ENCODE measurements around the gene NCOR1.

Gene NCOR1

GRCh38 chr17:16025202-16025601 is 190.1 kb downstream of the NCOR1 start:
- H3K36me3 ChIP-seq (ENCODE audit: low read length): peaks cover 60% of the 10 kb centered on the region
- no peak overlapping the region for H2AFZ ChIP-seq (ENCODE audit: low read depth, low read length, severe bottlenecking)
- no peaks in the 10 kb centered on the region for H3K9me3 ChIP-seq (ENCODE audit: insufficient read depth, low read length)
- H3F3A ChIP-seq (ENCODE audit: insufficient read depth): peaks cover 20% of the 10 kb centered on the region; the same call in 1 of the 2 replicates
- H3K9ac ChIP-seq (ENCODE audit: low read length): no peak overlapping the region
- no peak overlapping the region for H3K4me2 ChIP-seq (ENCODE audit: low read depth, low read length, poor library complexity, severe bottlenecking)
- H3K79me2 ChIP-seq (ENCODE audit: insufficient read depth, low read length): peaks cover 2% of the 10 kb centered on the region
- H3K4me3 ChIP-seq (ENCODE audit: insufficient read depth, low read length, poor library complexity, severe bottlenecking): no peak overlapping the region
- no peak for TF ChIP-seq CTCF (IDR thresholded peaks at IDR 0.05; ENCODE audit: insufficient read depth, low read length, poor library complexity, severe bottlenecking)
- 0 out of 2 replicates have a peak, but pooled peaks cover 6% of the 10 kb centered on the region for H4K20me1 ChIP-seq (ENCODE audit: low read depth, low read length)
- no peaks in the 10 kb centered on the region for H3K27me3 ChIP-seq (ENCODE audit: low read length)
- H3K27ac ChIP-seq (ENCODE audit: low read depth, low read length): no peak overlapping the region
- H3K9me2 ChIP-seq (replicated peaks; ENCODE audit: insufficient read depth, low read length): no peaks in the 10 kb centered on the region

GRCh38 chr17:16023881-16024280 is 191.5 kb downstream of the NCOR1 start:
- Histone ChIP-seq H2AFZ (ENCODE audit: low read depth, low read length, severe bottlenecking) (no peak overlapping the region), H3K27ac (ENCODE audit: low read depth, low read length) (no peak overlapping the region), H3K4me3 (ENCODE audit: insufficient read depth, low read length, poor library complexity, severe bottlenecking) (no peak overlapping the region), H3K4me2 (ENCODE audit: low read depth, low read length, poor library complexity, severe bottlenecking) (no peak overlapping the region), H3K79me2 (ENCODE audit: insufficient read depth, low read length) (peaks cover 8% of the 10 kb centered on the region), H3K9me2 (replicated peaks; ENCODE audit: insufficient read depth, low read length) (no peaks in the 10 kb centered on the region), H3K36me3 (ENCODE audit: low read length) (peaks cover 49% of the 10 kb centered on the region), H3F3A (ENCODE audit: insufficient read depth) (peaks cover 14% of the 10 kb centered on the region; the same call in 1 of the 2 replicates), H3K9ac (ENCODE audit: low read length) (no peak overlapping the region), H3K9me3 (ENCODE audit: insufficient read depth, low read length) (no peaks in the 10 kb centered on the region), H4K20me1 (ENCODE audit: low read depth, low read length) (0 out of 2 replicates have a peak, but pooled peaks cover 6% of the 10 kb centered on the region), H3K27me3 (ENCODE audit: low read length) (no peaks in the 10 kb centered on the region)
- TF ChIP-seq CTCF (IDR thresholded peaks at IDR 0.05; ENCODE audit: insufficient read depth, low read length, poor library complexity, severe bottlenecking): no peak
- TF ChIP-seq EZH2phosphoT487 (conservative IDR thresholded peaks at IDR 0.05; ENCODE audit: low read length): no peak

DNA sequence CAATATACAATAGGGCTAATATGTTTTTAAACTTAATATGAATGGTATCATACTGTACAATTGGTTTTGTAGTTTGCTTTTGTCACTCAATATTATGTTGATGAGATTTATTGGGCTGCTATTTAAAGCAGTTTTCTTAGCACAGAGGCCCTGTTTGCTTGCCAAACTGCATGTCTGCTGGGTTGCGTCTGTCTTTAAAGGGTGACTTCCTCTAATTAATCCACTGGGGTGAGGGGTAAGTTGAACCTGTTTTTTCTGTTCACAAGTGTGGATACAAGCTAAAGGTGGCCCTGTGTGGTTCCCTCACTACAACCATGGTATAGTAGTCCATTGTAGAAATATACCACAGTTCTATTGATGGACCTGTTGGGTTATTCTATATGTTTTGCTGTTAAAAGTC is 196.0 kb downstream of the NCOR1 start:
- peaks cover 15% of the 10 kb centered on the region; the same call in 1 of the 2 replicates for H4K20me1 ChIP-seq (ENCODE audit: low read depth, low read length)
- peaks cover 13% of the 10 kb centered on the region for H3K79me2 ChIP-seq (ENCODE audit: insufficient read depth, low read length)
- peaks cover 26% of the 10 kb centered on the region; the same call in 1 of the 2 replicates for H3F3A ChIP-seq (ENCODE audit: insufficient read depth)
- H3K9me2 ChIP-seq (replicated peaks; ENCODE audit: insufficient read depth, low read length): no peaks in the 10 kb centered on the region
- H3K9me3 ChIP-seq (ENCODE audit: insufficient read depth, low read length): no peaks in the 10 kb centered on the region
- no peak overlapping the region for H3K9ac ChIP-seq (ENCODE audit: low read length)
- H3K36me3 ChIP-seq (ENCODE audit: low read length): peaks cover 24% of the 10 kb centered on the region
- no peak overlapping the region for H2AFZ ChIP-seq (ENCODE audit: low read depth, low read length, severe bottlenecking)
- no peaks in the 10 kb centered on the region for H3K27me3 ChIP-seq (ENCODE audit: low read length)
- H3K4me2 ChIP-seq (ENCODE audit: low read depth, low read length, poor library complexity, severe bottlenecking): no peak overlapping the region
- no peak overlapping the region for H3K27ac ChIP-seq (ENCODE audit: low read depth, low read length)
- H3K4me3 ChIP-seq (ENCODE audit: insufficient read depth, low read length, poor library complexity, severe bottlenecking): no peak overlapping the region
- TF ChIP-seq CTCF (IDR thresholded peaks at IDR 0.05; ENCODE audit: insufficient read depth, low read length, poor library complexity, severe bottlenecking) (no peak), EZH2phosphoT487 (conservative IDR thresholded peaks at IDR 0.05; ENCODE audit: low read length) (no peak)
